HG03039 (cell line): ENCODE results near the gene NOXO1.
"Not testable (repeated sequence)": the region's sequence is repeated elsewhere in the genome, so short reads cannot be mapped to it uniquely, and the experiment has no call there.

Experiments
- ATAC-seq: cut with Tn5 transposase; IDR thresholded peaks from one replicate; pipeline ENCODE4 v1.9.1; 2021; ENCODE audit warnings: mild to moderate bottlenecking, moderate library complexity; ENCODE audit not compliant: unreplicated experiment

NOXO1 gene

GRCh38 chr16:2011726-2012125 is 30.5 kb upstream of the NOXO1 start:
- ATAC-seq = not testable (repeated sequence)

GRCh38 chr16:2009791-2010510 is 28.7 kb upstream of the NOXO1 start, which contains the start of gene ZNF598:
Gene ZNF598 (minus strand): TSS chr16:2009821.
- peak; percentile 80 for ATAC-seq

GRCh38 chr16:2009164-2009711 is 28.0 kb upstream of the NOXO1 start:
- ATAC-seq = peak; percentile 25

- ATAC-seq = no peak
Measured at GRCh38 chr16:2008631-2009163, 27.4 kb upstream of the NOXO1 start.

- ATAC-seq = no peak
Measured at GRCh38 chr16:2008009-2008526, 26.8 kb upstream of the NOXO1 start.

- ATAC-seq = no peak
Measured at GRCh38 chr16:2007081-2007836, 26.0 kb upstream of the NOXO1 start.

- ATAC-seq = no peak
Measured at GRCh38 chr16:2006317-2006716, 25.0 kb upstream of the NOXO1 start.

- ATAC-seq = no peak
Measured at GRCh38 chr16:2005646-2006045, 24.4 kb upstream of the NOXO1 start.

GRCh38 chr16:2004795-2005517 is 23.7 kb upstream of the NOXO1 start:
- ATAC-seq = no peak

GRCh38 chr16:2003827-2004641 is 22.8 kb upstream of the NOXO1 start:
- ATAC-seq = no peak

GRCh38 chr16:2003231-2003826 is 22.1 kb upstream of the NOXO1 start:
- no peak for ATAC-seq

- no peak for ATAC-seq
Measured at GRCh38 chr16:2002406-2003230, 21.3 kb upstream of the NOXO1 start.

GRCh38 chr16:2001456-2002355 is 20.4 kb upstream of the NOXO1 start:
- ATAC-seq = no peak

GRCh38 chr16:2001035-2001434 is 19.8 kb upstream of the NOXO1 start:
- ATAC-seq = no peak

- no peak for ATAC-seq
Measured at GRCh38 chr16:1999866-2000514, 18.7 kb upstream of the NOXO1 start.

- no peak for ATAC-seq
Measured at GRCh38 chr16:1998852-1999801, 17.9 kb upstream of the NOXO1 start.
